NCI-H2171 (cell line): Measurements from ENCODE around the gene CTF1.
A peak's percentile ranks its signal among the peaks of the same experiment; 100 is the strongest.
"Not testable (repeated sequence)": the region's sequence is repeated elsewhere in the genome, so short reads cannot be mapped to it uniquely, and the experiment has no call there.

Experiments used
- DNase-seq: peaks from one replicate; lab custom pipeline; 2025; lab: John Stamatoyannopoulos, UW

Gene CTF1

DNA sequence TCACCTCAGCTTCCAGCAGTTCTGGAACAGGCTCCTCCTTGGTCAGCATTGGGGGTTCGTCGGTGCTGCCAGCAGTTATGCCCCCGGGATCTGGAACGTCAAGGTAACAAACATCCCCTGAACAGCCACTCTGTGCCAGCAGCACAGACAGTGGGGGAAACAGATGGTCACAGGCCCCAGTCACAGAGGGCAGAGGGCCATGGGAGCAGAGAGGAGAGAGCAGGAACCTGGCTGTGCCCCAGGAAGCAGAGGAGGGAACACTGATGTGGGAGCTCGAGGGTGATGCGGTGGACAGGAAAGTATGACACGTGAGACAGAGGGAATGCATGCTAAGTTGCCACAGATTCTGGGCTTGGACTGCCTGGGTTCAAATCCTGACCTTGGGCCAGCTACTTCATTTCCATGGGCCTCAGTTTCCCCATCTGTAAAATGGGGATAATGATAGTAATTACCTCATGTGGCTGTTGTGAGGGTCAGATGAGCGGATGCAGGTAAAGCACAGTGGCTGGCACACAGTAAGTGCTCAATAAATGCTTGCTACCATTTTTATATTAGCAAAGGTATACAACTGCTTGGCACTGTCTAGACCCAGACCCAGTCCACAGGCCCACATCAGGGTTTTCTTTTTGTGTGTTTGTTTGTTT is 7.4 kb upstream of the CTF1 start:
- DNase-seq, result no peak

DNA sequence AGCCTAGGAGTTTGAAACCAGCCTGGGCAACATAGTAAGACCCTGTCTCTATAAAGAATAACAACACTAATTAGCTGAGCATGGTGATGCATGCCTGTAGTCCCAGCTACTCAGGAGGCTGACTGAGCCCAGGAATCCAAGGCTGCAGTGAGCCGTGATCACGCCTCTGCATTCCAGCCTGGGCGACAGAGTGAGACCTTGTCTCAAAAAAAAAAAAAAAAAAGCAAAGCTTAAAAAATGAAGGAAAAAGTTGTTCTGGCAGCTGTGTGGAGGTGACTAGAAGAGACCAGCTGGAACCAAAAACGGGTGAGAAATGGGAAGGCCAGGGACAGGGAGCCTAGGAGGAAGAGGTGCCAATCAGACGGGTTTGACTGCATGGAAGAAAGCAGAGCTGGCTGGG is 6.7 kb upstream of the CTF1 start:
- no peak for DNase-seq

DNA sequence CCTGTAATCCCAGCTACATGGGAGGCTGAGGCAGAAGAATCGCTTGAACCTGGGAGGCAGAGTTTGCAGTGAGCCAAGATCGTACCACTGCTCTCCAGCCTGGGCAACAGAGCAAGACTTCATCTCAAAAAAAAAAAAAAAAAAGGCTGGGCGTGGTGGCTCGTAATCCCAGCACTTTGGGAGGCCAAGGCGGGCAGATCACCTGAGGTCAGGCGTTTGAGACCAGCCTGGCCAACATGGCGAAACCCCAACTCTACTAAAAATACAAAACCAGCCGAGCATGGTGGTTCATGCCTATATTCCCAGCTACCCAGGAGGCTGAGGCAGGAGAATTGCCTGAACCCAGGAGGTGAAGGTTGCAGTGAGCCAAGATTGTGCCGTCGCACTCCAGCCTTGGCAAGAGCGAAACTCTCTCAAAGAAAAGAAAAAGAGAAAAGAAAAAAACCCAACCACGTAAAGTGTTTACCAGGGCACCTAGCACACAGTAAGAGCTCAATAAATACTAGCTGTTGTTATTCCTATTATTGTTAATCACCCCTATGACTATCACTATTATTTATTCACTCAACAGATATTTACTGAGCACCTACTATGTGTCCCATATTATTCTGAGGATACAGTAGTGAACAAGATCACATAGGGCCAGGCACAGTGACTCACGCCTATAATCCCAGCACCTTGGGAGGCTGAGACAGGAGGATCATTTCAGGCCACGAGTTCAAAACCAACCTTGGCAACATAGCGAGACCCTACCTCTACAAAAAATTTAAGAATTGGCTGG is 5.2 kb upstream of the CTF1 start:
- DNase-seq, result not testable (repeated sequence)

DNA sequence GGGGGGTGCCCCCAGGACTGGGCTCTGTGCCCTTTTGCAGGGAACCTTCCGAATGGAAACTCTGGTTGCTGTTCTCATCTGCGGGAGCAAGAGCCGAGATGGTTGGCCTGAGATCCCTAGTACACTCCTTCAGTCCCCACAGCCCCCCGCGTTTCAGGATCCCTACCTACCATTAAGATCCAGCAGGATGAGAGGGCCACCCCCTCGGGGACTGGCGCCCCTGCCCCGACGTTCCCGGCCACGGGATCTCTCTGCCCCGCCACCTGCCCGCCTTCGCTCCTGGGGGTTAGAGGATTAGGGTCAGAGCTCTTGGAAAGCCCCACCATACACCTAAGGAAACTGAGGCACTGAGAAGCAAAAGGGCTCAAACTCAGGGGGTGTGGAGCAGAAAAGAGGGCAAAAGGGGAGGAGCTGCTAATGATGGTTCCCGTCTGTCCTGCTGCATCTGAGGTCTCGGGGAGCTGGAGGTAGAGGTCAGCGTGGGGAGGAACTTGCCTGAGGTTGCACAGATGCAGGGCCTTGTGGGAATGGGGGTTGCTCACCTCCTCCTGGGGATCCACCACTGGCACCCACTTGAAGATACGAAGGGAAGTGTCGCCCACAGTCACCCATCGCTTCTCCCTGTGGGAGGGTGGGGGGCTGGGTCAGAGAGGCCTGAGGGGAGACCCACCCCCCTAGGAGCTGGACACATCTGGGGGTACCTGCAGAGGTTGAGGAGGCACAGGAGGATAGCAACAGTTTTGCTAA is 3.6 kb upstream of the CTF1 start:
- DNase-seq, result no peak

DNA sequence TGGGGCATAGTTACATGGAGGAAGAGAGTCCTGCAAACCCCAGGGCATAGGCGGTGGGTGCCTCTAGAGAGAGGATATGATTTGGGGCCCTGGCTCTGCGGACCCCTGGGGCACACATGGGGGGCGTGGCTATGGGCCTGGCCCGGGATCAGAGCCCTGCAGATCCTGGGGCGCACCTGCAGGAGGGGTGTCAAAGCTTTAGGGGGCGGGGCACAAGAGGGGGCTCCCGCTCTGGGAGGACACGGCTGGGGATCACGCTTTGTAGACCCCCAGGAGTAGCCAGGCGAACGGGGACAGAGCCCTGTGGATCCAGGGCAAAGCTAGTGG is 3.0 kb upstream of the CTF1 start:
- no peak for DNase-seq

DNA sequence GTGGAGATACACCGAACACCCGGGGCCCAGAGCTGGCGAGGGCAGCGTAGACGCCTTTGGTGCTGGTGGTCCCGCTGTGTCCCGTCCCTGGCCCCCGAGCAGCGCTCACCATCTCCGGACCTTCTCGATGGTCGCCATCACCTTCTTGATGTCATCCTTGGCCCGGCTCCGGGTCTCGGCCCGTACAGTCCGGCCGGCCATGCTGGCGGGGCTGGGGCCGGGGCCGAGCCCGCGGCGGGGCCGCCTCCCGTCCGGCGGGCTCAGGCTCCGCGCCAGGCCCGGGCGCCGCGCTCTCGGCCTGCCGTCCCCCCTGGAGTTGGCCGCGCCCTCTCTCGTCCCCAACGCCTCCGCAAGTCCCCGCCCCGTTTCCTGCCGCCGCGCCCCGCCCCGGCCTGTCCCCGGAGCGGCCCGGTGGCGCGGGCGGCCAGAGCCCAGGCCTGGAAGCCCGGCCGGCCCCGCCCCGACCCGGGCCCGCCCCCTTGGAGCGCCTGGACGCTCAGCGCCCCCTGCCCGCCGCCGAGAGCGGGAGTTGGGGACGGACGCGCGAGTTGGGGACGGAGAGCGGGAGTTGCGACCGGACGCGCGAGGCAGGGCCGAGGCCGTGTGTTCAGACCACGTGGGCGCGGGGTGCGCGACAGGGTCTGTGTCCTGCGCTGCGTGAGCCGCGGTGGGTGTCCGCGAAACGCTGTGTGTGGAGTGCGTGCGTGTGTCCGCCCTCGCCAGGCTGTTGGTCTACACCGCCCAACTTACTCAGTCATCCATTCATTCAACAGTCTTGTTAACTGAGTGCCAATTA is 2.5 kb upstream of the CTF1 start, which contains the start of gene BCL7C:
Gene BCL7C (minus strand): TSS at position 334 of the 796 bp plus-strand sequence. CDS start 133 bp downstream, at position 201.
- peak; percentile 82 for DNase-seq

DNA sequence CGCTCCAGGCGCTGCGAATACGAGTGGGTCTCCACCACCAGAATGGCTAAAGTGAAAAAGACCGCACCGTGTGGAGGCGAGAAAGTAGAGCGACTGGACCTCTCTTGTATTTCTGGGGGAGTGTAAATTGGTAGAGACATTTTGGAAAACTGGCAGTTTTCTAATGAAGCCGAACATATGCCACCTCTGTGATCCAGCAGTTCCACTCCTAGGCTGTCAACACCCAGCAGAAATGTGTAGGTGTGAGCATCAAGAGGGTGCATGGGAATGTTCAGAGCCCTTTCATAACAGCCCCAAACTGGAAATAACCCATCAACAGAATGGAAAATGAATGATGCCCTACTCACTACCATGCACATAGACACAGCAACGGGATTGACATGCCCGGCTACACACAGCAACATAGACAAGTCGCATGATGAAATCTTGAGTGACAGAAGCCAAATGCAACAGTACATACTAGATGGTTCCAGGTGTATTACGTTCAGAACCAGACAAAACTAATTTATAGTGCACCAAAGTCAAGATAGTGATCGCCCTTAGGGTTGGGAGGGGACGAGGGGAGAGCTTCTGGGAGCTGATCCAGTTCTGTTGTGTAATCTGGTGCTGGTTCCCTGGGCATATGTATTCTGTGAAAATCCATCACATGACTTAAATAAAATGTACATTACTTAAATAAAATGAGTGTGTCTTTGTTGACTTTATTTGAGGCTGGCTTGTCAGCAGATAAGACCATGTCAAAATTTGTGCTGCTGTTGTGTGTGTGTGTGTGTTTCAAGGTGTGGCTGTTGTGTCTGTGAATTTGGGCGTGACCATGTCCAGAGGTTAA is 1.7 kb upstream of the CTF1 start:
- DNase-seq, result no peak

DNA sequence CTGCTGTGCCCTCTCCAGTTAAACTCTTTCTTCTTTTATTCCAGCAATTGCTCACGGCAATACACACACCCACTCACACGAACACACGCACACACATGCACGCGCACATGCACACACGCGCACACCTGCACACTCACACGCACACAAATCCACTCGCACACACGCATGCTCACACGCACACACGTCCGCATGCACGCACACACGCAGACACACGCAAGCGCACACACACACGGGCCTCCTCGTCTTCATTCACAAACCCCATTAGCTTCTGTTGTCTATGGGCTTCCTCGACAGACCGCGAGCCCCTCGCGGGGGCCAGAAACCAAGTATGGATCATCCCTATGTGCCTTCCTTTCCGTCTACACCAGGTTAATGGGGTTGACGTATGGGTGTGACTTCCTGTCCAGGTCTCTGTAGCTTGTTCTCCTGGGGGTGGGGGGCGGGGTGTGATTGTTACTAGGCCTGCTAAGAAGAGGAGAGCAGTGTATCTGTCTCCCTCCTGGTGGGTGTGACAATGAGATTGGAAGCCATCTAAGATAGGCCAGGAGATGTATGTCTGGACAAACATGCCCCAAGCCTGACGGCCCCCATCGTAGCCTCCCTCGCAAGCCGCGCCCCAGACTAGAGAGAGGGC is 670 bp upstream of the CTF1 start:
- DNase-seq, result no peak

DNA sequence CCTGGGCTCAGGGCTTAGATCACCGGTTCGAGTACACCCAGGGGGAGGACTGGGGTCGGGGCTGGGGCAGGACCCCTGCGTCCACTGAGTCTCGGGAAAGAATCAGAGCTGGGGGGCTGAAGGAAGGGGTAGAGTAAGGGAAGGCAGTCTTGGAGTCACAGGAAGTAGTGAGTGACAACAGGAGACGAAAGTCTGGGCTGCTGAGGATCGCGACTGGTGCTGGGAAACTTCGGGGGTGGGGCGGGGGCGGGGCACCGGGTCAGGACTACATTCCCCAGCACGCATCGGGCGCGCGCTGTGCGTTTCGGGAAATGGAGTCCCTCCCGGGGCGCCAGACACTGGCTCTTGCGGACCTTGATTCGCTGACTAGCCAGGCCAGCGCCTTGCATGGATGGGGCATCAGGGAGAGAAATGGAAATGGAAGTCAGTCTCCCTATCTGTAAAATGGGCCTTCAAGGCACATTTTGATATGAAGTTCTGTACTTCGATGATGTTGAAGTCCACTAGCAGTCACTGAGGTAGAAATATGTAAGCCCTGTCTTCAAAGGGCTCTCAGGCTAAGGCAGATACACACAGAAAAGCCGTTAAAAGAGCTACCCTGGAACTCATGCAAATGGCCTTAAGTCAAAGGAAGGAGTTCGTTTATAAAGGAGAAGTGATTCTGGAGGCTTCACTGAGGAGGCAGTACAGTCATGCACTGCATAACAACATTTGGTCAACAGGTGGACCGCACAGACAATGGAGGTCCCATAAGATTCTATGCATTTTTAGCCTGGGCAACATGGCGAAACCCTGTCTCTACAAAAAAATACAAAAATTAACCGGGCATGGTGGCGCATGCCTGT is 697 bp downstream of the CTF1 start:
- DNase-seq, result peak; percentile 69

DNA sequence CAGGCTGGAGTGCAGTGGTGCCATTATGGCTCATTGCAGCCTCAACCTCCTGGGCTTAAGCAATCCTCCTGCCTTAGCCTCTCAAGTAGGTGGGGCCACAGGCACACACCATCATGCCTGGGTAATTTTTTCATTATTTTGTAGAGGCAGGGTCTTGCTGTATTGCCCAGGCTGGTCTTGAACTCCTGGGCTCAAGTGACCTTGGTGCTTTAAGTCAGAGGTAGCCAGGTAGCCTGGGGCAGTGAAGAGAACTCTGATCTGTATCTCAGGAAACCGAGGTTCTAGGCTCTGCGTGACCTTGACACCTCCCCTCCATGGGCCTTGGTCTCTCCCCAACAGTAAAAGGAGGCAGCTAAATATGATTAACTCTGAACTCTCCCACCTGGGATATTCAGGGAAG is 3.4 kb downstream of the CTF1 start:
- no peak for DNase-seq

DNA sequence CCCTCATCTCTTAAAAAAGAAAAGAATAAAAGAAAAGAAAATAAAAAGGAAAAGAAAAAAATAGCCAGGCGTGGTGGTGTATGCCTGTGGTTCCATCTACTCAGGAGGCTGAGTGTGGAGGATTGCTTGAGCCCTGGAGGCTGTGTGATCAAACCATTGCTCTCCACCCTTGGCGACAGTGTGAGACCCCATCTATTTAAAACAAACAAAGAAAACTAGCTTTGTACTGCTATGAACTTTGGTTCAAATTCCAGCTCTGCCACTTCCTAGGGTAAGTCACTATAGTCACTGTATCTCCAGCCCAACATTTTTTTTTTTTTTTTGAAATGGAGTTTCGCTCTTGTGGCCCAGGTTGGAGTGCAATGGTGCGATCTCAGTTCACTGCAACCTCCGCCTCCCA is 4.2 kb downstream of the CTF1 start:
- DNase-seq, result no peak

DNA sequence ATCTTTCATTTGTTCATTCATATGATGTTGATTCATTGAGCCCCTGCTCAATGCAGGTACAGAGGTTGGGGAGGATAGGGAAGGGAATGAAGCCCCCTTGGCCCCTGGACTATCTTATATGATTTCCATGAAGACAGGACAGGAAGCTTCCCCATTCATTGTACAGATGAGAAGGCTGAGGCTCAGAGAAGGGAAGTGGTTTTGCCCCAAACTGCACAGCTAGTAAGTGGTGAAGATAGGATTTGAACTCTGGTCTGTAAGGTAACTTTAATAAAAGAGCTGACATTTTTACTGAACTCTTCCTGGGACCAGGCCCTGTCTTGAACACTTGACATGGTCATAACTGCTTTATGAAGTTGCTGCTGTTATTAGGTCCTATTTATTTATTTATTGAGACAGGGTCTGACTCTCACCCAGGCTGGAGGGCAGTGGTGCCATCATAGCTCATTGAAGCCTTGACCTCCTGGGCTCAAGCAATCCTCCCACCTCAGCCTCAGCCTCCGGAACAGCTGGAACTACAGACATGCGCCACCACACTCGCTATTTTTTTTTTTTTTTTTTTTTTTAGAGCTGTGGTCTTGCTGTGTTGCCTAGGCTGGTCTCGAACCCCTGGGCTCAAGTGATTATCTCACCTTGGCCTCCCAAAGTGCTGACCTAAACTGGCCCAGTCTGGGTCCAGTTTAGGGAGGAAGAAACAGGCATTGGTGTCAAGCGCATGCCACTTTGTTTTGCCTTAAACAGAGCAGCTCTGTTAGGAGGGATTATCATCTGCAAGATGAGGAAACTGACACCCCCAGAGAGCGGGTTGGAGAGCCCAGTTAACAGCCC is 5.0 kb downstream of the CTF1 start:
- DNase-seq, result no peak

DNA sequence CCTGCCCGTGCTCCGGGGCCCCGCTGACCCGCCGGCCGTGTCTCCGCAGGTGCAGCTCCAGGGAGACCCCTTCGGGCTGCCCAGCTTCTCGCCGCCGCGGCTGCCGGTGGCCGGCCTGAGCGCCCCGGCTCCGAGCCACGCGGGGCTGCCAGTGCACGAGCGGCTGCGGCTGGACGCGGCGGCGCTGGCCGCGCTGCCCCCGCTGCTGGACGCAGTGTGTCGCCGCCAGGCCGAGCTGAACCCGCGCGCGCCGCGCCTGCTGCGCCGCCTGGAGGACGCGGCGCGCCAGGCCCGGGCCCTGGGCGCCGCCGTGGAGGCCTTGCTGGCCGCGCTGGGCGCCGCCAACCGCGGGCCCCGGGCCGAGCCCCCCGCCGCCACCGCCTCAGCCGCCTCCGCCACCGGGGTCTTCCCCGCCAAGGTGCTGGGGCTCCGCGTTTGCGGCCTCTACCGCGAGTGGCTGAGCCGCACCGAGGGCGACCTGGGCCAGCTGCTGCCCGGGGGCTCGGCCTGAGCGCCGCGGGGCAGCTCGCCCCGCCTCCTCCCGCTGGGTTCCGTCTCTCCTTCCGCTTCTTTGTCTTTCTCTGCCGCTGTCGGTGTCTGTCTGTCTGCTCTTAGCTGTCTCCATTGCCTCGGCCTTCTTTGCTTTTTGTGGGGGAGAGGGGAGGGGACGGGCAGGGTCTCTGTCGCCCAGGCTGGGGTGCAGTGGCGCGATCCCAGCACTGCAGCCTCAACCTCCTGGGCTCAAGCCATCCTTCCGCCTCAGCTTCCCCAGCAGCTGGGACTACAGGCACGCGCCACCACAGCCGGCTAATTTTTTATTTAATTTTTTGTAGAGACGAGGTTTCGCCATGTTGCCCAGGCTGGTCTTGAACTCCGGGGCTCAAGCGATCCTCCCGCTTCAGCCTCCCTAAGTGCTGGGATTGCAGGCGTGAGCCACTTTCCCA is 5.9 kb downstream of the CTF1 start:
- DNase-seq, result peak; percentile 47

DNA sequence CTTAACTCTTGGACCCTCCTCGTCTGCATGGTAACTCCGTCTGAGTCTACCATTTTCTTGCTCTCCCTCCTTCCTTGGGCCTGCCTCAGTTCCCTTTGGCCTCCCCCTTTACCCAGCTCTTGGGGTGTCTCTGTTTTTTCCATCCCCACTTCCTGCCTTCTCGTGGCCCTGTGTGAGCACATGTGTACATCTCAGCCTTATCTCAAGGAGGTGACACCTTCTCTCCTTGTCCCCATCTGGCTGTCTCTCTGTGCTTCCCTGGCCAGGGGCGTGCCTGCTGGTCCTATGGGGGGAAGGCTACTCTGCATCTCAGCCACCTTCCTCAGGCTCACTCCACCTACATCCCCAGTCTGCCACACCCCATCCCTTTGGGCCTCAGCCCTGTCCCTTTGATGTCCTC is 6.6 kb downstream of the CTF1 start:
- DNase-seq, result no peak

DNA sequence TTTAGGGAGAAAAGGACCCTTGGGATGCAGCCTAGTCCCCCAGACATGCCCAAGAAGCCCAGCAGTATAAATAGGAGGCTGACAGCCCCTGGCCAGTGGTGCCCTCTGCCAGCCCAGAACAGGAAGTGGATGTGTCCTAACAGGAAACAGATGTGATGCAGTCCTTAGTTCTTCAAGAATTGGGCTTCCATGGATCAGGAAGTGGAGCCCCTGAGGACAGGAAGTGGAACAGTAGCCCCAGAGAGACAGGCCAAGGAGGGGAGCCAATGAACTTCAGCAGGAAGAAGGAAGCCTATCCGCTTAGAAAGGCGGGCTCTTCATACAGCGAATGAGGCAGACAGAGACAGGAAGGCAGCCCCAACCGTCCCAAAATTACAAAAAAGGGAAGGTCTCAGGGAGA is 7.2 kb downstream of the CTF1 start:
- DNase-seq, result no peak

DNA sequence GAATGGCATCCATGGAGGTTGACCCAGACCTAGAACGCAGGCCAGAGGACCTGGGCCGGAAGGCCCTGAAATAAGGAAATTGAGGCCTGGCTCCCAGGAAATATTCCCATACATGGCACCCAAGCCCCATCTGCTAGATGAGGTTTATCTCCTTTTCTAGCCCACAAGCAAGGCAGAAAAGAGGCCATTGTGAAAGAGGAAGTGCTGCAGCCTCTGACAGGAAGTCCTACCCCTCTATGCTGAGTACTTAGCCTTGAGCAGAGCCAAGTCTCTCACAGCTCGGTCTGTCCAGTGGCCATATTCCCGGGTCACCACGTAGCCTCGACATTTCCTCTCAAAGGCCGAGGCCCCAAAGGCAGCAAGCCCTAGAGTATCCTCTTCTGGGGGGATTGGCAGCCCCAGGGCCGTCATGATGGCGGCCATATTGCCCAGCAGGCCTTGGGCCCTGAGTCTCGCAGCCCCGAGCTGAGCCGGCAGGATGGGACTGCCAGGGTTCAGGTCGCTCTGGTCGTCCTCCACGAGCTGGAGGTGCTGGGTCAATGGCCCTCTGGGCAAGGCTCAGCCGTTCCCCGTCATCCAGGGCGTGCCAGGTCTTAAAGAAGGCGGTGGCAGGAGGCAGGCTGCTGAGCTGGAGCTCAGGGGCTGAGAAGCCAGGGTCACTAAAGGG is 7.8 kb downstream of the CTF1 start:
- DNase-seq, result no peak

DNA sequence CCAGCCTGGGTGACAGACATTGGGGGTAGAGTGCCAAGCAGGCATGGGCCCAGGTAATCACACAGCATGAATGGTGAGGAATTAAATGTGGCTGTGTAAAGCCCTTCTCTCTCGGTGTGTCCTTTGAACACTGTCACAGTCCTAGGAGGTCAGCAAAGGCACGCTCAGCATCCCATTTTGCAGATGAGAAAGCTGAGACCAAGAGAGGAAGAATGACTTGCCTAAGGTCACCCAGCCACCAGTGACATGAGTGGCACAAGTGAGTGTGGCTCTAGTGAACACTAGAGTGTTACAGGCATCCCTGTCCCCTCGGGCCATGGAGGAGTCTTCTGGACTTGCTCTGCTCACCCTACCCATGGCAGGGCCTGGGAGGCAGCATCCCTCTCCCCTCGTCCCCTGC is 10.7 kb downstream of the CTF1 start:
- no peak for DNase-seq
